K562 (cell line): Measurements from ENCODE around the gene PARP11. TPM values are rescaled to one million over a fixed set of nuclear protein-coding genes. Genes with fewer than 3 reads are reported as not detected.

Experiments
- ATAC-seq: fragments of 200-7000 bp; cut with Tn5 transposase; 3 replicates; pipeline ENCODE4 v1.9.1; 2020; ENCODE audit warnings: moderate library complexity
- BruUV-seq: library from RNA; stranded (reverse); fragments of 400-500 nt; replicated peaks from 2 replicates; lab custom pipeline; 2021; lab: Mats Ljungman, UMichigan
- CTCF ChIA-PET: fragments of 300-600 bp; formaldehyde crosslinking; extraction: SDS; loops from one replicate; lab custom pipeline; 2021; ENCODE audit warnings: low intra/inter-chr PET ratio; lab: Yijun Ruan, JAX
- POLR2A ChIA-PET: fragments of 300-600, 350-650 bp; sonication (Branson Sonifier 250); formaldehyde crosslinking; extraction: SDS; loops from one replicate; lab custom pipeline; 2021; ENCODE audit warnings: antibody characterized with exemption, inconsistent platforms; lab: Yijun Ruan, JAX
- DNase-seq, 4 experiments: peaks; one replicate each; pipeline versions ENCODE4 v3.0.0 to v3.0.0-alpha.2; 2011 to 2018; ENCODE audit warnings: low spot score in 3 of 4, mixed read lengths in 3 of 4; ENCODE audit errors: extremely low read depth in 1 of 4
- FAIRE-seq: peaks from 2 replicates; lab custom pipeline; 2011; peaks lifted over from hg19 to GRCh38; lab: Jason Lieb, UNC
- H2AFZ ChIP-seq: 2 replicates; pipeline ENCODE4 v1.6.0; 2011; ENCODE audit warnings: low read depth, low read length, control low read depth, inconsistent platforms
- H3K27ac ChIP-seq: fragments of 200-600 bp; 3 replicates; pipeline ENCODE4 v1.8.0; 2011; ENCODE audit warnings: low read depth, mild to moderate bottlenecking, control low read depth, inconsistent platforms, low read length, moderate library complexity, mixed read lengths; ENCODE audit errors: extremely low read depth
- H3K27me3 ChIP-seq, 2 experiments: fragments of 300-600 bp in 1 of 2; 2 replicates in 1 of 2; 3 replicates in 1 of 2; pipeline versions ENCODE4 v1.6.0 to v1.8.0; 2011; ENCODE audit warnings: inconsistent platforms in 2 of 2, low read length in 2 of 2, mild to moderate bottlenecking in 1 of 2, mixed read lengths in 1 of 2, moderate library complexity in 1 of 2; ENCODE audit not compliant: control insufficient read depth in 2 of 2, insufficient read depth in 2 of 2
- H3K36me3 ChIP-seq: fragments of 300-600 bp; 3 replicates; pipeline ENCODE4 v1.8.0; 2011; ENCODE audit warnings: mild to moderate bottlenecking, low read length, inconsistent platforms; ENCODE audit not compliant: control insufficient read depth, insufficient read depth
- H3K4me1 ChIP-seq, 2 experiments: fragments of 200-600 bp in 1 of 2; replicated peaks in 1 of 2; 2 replicates in 1 of 2; 3 replicates in 1 of 2; pipeline versions ENCODE4 v1.5.1 to v1.8.0; 2011; ENCODE audit warnings: inconsistent platforms in 2 of 2, low read length in 2 of 2, mild to moderate bottlenecking in 1 of 2, mixed read lengths in 1 of 2, moderate library complexity in 1 of 2; ENCODE audit not compliant: control insufficient read depth in 2 of 2, insufficient read depth in 2 of 2
- H3K4me2 ChIP-seq: 2 replicates; pipeline ENCODE4 v1.6.1; 2011; ENCODE audit warnings: low read length, control low read depth, inconsistent platforms, mixed read lengths; ENCODE audit not compliant: insufficient read depth
- H3K4me3 ChIP-seq: fragments of 200-600 bp; sonication (generic), shearing (Covaris generic); 2 replicates; pipeline ENCODE4 v1.5.1; 2016; ENCODE audit warnings: control low read depth, inconsistent platforms
- H3K79me2 ChIP-seq: fragments of 200-600 bp; 3 replicates; pipeline ENCODE4 v1.8.0; 2011; ENCODE audit warnings: low read length, inconsistent platforms; ENCODE audit not compliant: control insufficient read depth, insufficient read depth
- H3K9ac ChIP-seq, 2 experiments: 2 replicates each; pipeline versions ENCODE4 v1.6.0 to v1.6.1; 2011; ENCODE audit warnings: low read depth in 2 of 2, low read length in 2 of 2, control low read depth in 1 of 2, inconsistent platforms in 1 of 2, mild to moderate bottlenecking in 1 of 2, mixed read lengths in 1 of 2; ENCODE audit not compliant: insufficient read depth in 1 of 2
- H3K9me1 ChIP-seq: one replicate; pipeline ENCODE4 v1.6.0; 2011; ENCODE audit warnings: inconsistent platforms, mild to moderate bottlenecking, low read length, moderate library complexity; ENCODE audit not compliant: control insufficient read depth, insufficient read depth
- H3K9me3 ChIP-seq: replicated peaks from 2 replicates; pipeline ENCODE4 v1.5.1; 2011; ENCODE audit warnings: low read depth, low read length, inconsistent platforms; ENCODE audit not compliant: control insufficient read depth, insufficient read depth
- H4K20me1 ChIP-seq: replicated peaks from 2 replicates; pipeline ENCODE4 v1.6.1; 2011; ENCODE audit warnings: low read length, inconsistent platforms, mixed read lengths; ENCODE audit not compliant: control insufficient read depth, insufficient read depth
- C11orf30 ChIP-seq: fragments of 450-650 bp; IDR thresholded peaks from 2 replicates; pipeline ENCODE4 v1.6.1; 2016; ENCODE audit warnings: low read depth, mild to moderate bottlenecking
- CREB5 ChIP-seq: fragments of 250-450 bp; sonication (Bioruptor Pico); IDR thresholded peaks from 2 replicates; pipeline ENCODE4 v1.5.0; 2020; ENCODE audit warnings: mild to moderate bottlenecking
- MBD2 ChIP-seq: sonication (generic); IDR thresholded peaks from 2 replicates; pipeline ENCODE4 v1.6.1; 2016; ENCODE audit warnings: low read depth, borderline replicate concordance
- NCOR1 ChIP-seq: fragments of 450-650 bp; IDR thresholded peaks from 2 replicates; pipeline ENCODE4 v1.6.1; 2016; ENCODE audit warnings: mild to moderate bottlenecking, moderate library complexity
- POU5F1 ChIP-seq: fragments of 150-350 bp; IDR thresholded peaks from 2 replicates; pipeline ENCODE4 v1.6.1; 2014; ENCODE audit warnings: borderline replicate concordance, low read length, low read depth, mild to moderate bottlenecking; ENCODE audit not compliant: partially characterized antibody
- PYGO2 ChIP-seq: fragments of 450-650 bp; IDR thresholded peaks from 2 replicates; pipeline ENCODE4 v1.6.1; 2016; ENCODE audit warnings: mild to moderate bottlenecking, missing genetic modification characterization, moderate library complexity, missing compliant biosample characterization
- SRSF7 ChIP-seq: fragments of 200-400 bp; formaldehyde crosslinking; optimal IDR thresholded peaks from 2 replicates; pipeline ENCODE3; 2017; ENCODE audit warnings: mild to moderate bottlenecking, low read depth, low read length
- TARDBP ChIP-seq: fragments of 450-650 bp; IDR thresholded peaks from 2 replicates; pipeline ENCODE4 v1.6.1; 2016
- TCF7 ChIP-seq: sonication (generic); IDR thresholded peaks from 2 replicates; pipeline ENCODE4 v1.6.1; 2016; ENCODE audit warnings: antibody characterized with exemption, borderline replicate concordance
- ZEB2 ChIP-seq: fragments of 450-650 bp; IDR thresholded peaks from 2 replicates; pipeline ENCODE4 v1.6.1; 2016
- ZNF655 ChIP-seq: fragments of 250-450 bp; sonication (Bioruptor Pico); IDR thresholded peaks from 2 replicates; pipeline ENCODE4 v1.5.0; 2021
- ZNF77 ChIP-seq: fragments of 250-450 bp; sonication (Bioruptor Pico); IDR thresholded peaks from 2 replicates; pipeline ENCODE4 v1.5.0; 2020
- WGBS: fragments of 100-300 bp; shearing (Covaris generic); methylation state at CpG from one replicate; pipeline ENCODE4 v1.1.6; 2016; ENCODE audit warnings: low coverage, mixed read lengths; ENCODE audit not compliant: insufficient coverage; ENCODE audit errors: missing lambda C conversion rate; 5-methylcytosine and 5-hydroxymethylcytosine counted together
- in situ Hi-C: fragments of 300-500 bp; cut with MboI; formaldehyde crosslinking; loops from 4 replicates; pipeline ENCODE4 v1.15.0; 2018; ENCODE audit warnings: inconsistent platforms, mixed read lengths
- intact Hi-C: fragments of 100-400 bp; cut with micrococcal nuclease; formaldehyde crosslinking; loops from 2 replicates; pipeline ENCODE4 v1.14.2; 2022
- polyA plus RNA-seq, 8 experiments: library from polyadenylated mRNA; depleted of rRNA in 4 of 8; stranded (reverse) in 5 of 8; unstranded in 3 of 8; fragments of >200 nt; fragmentation: Nextera tagmentation in 2 of 8; fragmentation: Illumina TruSeq in 1 of 8; extraction: Ambion mirVana in 2 of 8; extraction: Trizol in 1 of 8; gene quantifications; 2 replicates each; pipeline versions ENCODE4 v1.2.1 to v1.2.3, GENCODE V29; 2011 to 2014; ENCODE audit warnings: inconsistent platforms in 1 of 8, missing spikeins in 1 of 8
- total RNA-seq, 7 experiments: library from RNA; depleted of rRNA in 6 of 7; stranded (reverse); fragments of >200 nt in 6 of 7; fragmentation: Illumina TruSeq in 2 of 7; extraction: Trizol in 2 of 7; gene quantifications; 2 replicates each; pipeline versions ENCODE4 v1.2.1 to v1.2.3, GENCODE V29; 2011 to 2021; ENCODE audit warnings: low replicate concordance in 1 of 7
- TF ChIP-seq, protein P1 (sequence below): fragments of 250-450 bp; sonication (Bioruptor Pico); IDR thresholded peaks from 2 replicates; pipeline ENCODE4 v1.8.0; 2022; ENCODE audit warnings: moderate library complexity, mild to moderate bottlenecking, inconsistent platforms
- TF ChIP-seq, protein P2 (sequence below): fragments of 450-650 bp; IDR thresholded peaks from 2 replicates; pipeline ENCODE4 v1.6.1; 2017; ENCODE audit warnings: antibody characterized with exemption
- TF ChIP-seq, protein P3 (sequence below): fragments of 450-650 bp; IDR thresholded peaks from 2 replicates; pipeline ENCODE4 v1.6.1; 2017; ENCODE audit warnings: mild to moderate bottlenecking, moderate library complexity
- TF ChIP-seq, protein P4 (sequence below): fragments of 450-650 bp; IDR thresholded peaks from 2 replicates; pipeline ENCODE4 v1.6.1; 2016; ENCODE audit warnings: antibody characterized with exemption

PARP11 gene
- total and polyA plus RNA-seq, 9 of the 15 experiments (the other 6 are each of a cell fraction or from before 2014, with no cell fraction given), result 0.40 to 2.5 (median 1.4) TPM

- FAIRE-seq, result no peak
- in situ Hi-C loops (no loop called here), intact Hi-C loops (no loop called here)
- Histone ChIP-seq H4K20me1 (no peaks in the 10 kb centered on the region), H3K36me3 (no peaks in the 10 kb centered on the region), H3K4me2 (no peak overlapping the region), H3K79me2 (no peaks in the 10 kb centered on the region), H3K9me1 (no peaks in the 10 kb centered on the region), H3K27me3 (no peaks in the 10 kb centered on the region), H3K9me3 (no peaks in the 10 kb centered on the region), H2AFZ (no peak overlapping the region), H3K27ac (no peak overlapping the region), H3K9ac (no peak overlapping the region), H3K4me3 (no peak overlapping the region), H3K4me1 (no peaks in the 10 kb centered on the region)
- ChIA-PET POLR2A (interaction anchor here (0.6 kb wide), 1 partner anchor 1004 kb away, joined by 3 read pairs; no protein-coding TSS in a partner anchor), CTCF (no interaction called here)
- no TSS peak for BruUV-seq
- WGBS, result 4% methylated on average over 4 of the region's 4 CpGs
- no peak for DNase-seq
- ATAC-seq, result no peak
- no peak for TF ChIP-seq NCOR1
- TF ChIP-seq, protein P1, sequence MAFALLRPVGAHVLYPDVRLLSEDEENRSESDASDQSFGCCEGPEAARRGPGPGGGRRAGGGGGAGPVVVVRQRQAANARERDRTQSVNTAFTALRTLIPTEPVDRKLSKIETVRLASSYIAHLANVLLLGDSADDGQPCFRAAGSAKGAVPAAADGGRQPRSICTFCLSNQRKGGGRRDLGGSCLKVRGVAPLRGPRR (CRISPR knock-in tag), result no peak
- TF ChIP-seq ZEB2, result no peak
- no peak for TF ChIP-seq TCF7
- TF ChIP-seq, protein P2, sequence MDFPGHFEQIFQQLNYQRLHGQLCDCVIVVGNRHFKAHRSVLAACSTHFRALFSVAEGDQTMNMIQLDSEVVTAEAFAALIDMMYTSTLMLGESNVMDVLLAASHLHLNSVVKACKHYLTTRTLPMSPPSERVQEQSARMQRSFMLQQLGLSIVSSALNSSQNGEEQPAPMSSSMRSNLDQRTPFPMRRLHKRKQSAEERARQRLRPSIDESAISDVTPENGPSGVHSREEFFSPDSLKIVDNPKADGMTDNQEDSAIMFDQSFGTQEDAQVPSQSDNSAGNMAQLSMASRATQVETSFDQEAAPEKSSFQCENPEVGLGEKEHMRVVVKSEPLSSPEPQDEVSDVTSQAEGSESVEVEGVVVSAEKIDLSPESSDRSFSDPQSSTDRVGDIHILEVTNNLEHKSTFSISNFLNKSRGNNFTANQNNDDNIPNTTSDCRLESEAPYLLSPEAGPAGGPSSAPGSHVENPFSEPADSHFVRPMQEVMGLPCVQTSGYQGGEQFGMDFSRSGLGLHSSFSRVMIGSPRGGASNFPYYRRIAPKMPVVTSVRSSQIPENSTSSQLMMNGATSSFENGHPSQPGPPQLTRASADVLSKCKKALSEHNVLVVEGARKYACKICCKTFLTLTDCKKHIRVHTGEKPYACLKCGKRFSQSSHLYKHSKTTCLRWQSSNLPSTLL, result no peak
- no peak for TF ChIP-seq C11orf30
- TF ChIP-seq, protein P3, sequence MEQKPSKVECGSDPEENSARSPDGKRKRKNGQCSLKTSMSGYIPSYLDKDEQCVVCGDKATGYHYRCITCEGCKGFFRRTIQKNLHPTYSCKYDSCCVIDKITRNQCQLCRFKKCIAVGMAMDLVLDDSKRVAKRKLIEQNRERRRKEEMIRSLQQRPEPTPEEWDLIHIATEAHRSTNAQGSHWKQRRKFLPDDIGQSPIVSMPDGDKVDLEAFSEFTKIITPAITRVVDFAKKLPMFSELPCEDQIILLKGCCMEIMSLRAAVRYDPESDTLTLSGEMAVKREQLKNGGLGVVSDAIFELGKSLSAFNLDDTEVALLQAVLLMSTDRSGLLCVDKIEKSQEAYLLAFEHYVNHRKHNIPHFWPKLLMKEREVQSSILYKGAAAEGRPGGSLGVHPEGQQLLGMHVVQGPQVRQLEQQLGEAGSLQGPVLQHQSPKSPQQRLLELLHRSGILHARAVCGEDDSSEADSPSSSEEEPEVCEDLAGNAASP, result no peak
- TF ChIP-seq ZNF77 (CRISPR knock-in tag), result no peak
- TF ChIP-seq SRSF7, result no peak
- TF ChIP-seq CREB5 (CRISPR knock-in tag), result no peak
- no peak for TF ChIP-seq POU5F1
- no peak for TF ChIP-seq MBD2
- TF ChIP-seq, protein P4, sequence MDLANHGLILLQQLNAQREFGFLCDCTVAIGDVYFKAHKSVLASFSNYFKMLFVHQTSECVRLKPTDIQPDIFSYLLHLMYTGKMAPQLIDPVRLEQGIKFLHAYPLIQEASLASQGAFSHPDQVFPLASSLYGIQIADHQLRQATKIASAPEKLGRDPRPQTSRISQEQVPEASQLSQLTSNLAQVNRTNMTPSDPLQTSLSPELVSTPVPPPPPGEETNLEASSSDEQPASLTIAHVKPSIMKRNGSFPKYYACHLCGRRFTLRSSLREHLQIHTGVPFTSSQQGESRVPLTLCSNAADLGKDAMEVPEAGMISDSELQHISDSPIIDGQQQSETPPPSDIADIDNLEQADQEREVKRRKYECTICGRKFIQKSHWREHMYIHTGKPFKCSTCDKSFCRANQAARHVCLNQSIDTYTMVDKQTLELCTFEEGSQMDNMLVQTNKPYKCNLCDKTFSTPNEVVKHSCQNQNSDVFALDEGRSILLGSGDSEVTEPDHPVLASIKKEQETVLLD, result no peak
- TF ChIP-seq ZNF655 (CRISPR knock-in tag), result no peak
- TF ChIP-seq TARDBP, result no peak
- TF ChIP-seq PYGO2 (tag), result no peak
These were observed 58.0 kb downstream of the PARP11 start for GRCh38 chr12:3815094-3815766.
